Testis (tissue), 3 donors: ENCODE measurements around the gene SLC26A9. TPM values are rescaled to one million over a fixed set of nuclear protein-coding genes. Genes with fewer than 3 reads are reported as not detected.

Experiments
- DNase-seq: peaks from one replicate; pipeline ENCODE4 v3.0.0-alpha.2; 2019
- H3K27ac ChIP-seq, 2 donors: fragments of 200-600 bp; sonication (generic); one replicate each; pipeline ENCODE4 v1.5.1; 2019
- H3K27me3 ChIP-seq: fragments of 200-600 bp; sonication (generic); one replicate; pipeline ENCODE4 v1.5.1; 2019
- H3K36me3 ChIP-seq: fragments of 200-600 bp; sonication (generic); one replicate; pipeline ENCODE4 v1.5.1; 2017; ENCODE audit warnings: low read depth; ENCODE audit errors: missing control alignments
- H3K4me1 ChIP-seq: fragments of 200-600 bp; sonication (generic); one replicate; pipeline ENCODE4 v1.5.1; 2019
- H3K4me3 ChIP-seq, 2 donors: fragments of 200-600 bp; sonication (generic); one replicate each; pipeline ENCODE4 v1.5.1; 2017 to 2019
- H3K9me3 ChIP-seq: fragments of 200-600 bp; sonication (generic); one replicate; pipeline ENCODE4 v1.5.1; 2017
- CTCF ChIP-seq, 3 experiments: fragments of 450-650 bp in 2 of 3; fragments of 200-600 bp in 1 of 3; sonication (generic) in 1 of 3; IDR thresholded peaks; one replicate each; pipeline ENCODE4 v1.5.1; 2016 to 2019; ENCODE audit warnings: antibody characterized with exemption in 3 of 3, mild to moderate bottlenecking in 2 of 3, moderate library complexity in 1 of 3
- POLR2A ChIP-seq: fragments of 450-650 bp; IDR thresholded peaks from one replicate; pipeline ENCODE4 v1.6.1; 2017; ENCODE audit warnings: antibody characterized with exemption, mild to moderate bottlenecking, moderate library complexity
- WGBS, 2 donors: methylation state at CpG; one replicate each; pipeline ENCODE4 v1.1.5; 2018; 5-methylcytosine and 5-hydroxymethylcytosine counted together
- intact Hi-C: fragments of 100-400 bp; cut with DNase I; formaldehyde crosslinking; loops from one replicate; pipeline ENCODE4 v1.15.1; 2023; ENCODE audit warnings: low total_unique reads
- polyA plus RNA-seq: library from polyadenylated mRNA; stranded (reverse); fragments of 350-450 nt; fragmentation: Illumina TruSeq; extraction: RNeasy Lipid Tissue Mini Kit (QIAGEN cat#74804); gene quantifications from one replicate; pipeline ENCODE4 v1.2.3, GENCODE V29; 2014; ENCODE audit warnings: low read depth, low replicate concordance; ENCODE audit not compliant: insufficient read depth
- total RNA-seq, 2 donors: library from RNA; depleted of rRNA; stranded (reverse); fragments of >200 nt; gene quantifications; one replicate each; pipeline ENCODE4 v1.2.3, GENCODE V29; 2016

Gene SLC26A9
- total and polyA plus RNA-seq, 3 donors from 2014 or later: 0.24 to 0.43 (median 0.26) TPM

GRCh38 chr1:205944525-205944924 is 1.3 kb upstream of the SLC26A9 start:
- no peaks in the 10 kb centered on the region for H3K4me1 ChIP-seq
- DNase-seq: no peak
- no peak overlapping the region for H3K27ac ChIP-seq
- TF ChIP-seq CTCF (IDR thresholded peaks at IDR 0.05) (no peak), POLR2A (no peak)
- no peaks in the 10 kb centered on the region for H3K36me3 ChIP-seq
- H3K4me3 ChIP-seq: no peak overlapping the region
- WGBS, 2 donors: 84 to 85% methylated on average over 4 of the region's 4 CpGs
- no peaks in the 10 kb centered on the region for H3K27me3 ChIP-seq
- no peaks in the 10 kb centered on the region for H3K9me3 ChIP-seq
- intact Hi-C loops: no loop called here

- no peak overlapping the region for H3K4me3 ChIP-seq
- no peak for DNase-seq
- no peaks in the 10 kb centered on the region for H3K27me3 ChIP-seq
- intact Hi-C loops: no loop called here
- 86 to 88% methylated on average over 12 of the region's 12 CpGs for WGBS, 2 donors
- no peaks in the 10 kb centered on the region for H3K36me3 ChIP-seq
- no peak overlapping the region for H3K27ac ChIP-seq
- H3K4me1 ChIP-seq: no peaks in the 10 kb centered on the region
- no peaks in the 10 kb centered on the region for H3K9me3 ChIP-seq
- no peak for TF ChIP-seq CTCF (IDR thresholded peaks at IDR 0.05)
- TF ChIP-seq POLR2A: no peak
Observed at GRCh38 chr1:205942631-205943159, 561 bp downstream of the SLC26A9 start.

GRCh38 chr1:205940710-205941109 is 2.5 kb downstream of the SLC26A9 start:
- no peak for DNase-seq
- TF ChIP-seq POLR2A (no peak), CTCF (IDR thresholded peaks at IDR 0.05) (no peak)
- Histone ChIP-seq H3K27ac (no peak overlapping the region), H3K9me3 (no peaks in the 10 kb centered on the region), H3K4me1 (no peaks in the 10 kb centered on the region), H3K36me3 (no peaks in the 10 kb centered on the region), H3K4me3 (no peak overlapping the region), H3K27me3 (no peaks in the 10 kb centered on the region)
- intact Hi-C loops: no loop called here
- 53 to 76% methylated on average over 4 to 5 of the region's 5 CpGs for WGBS, 2 donors

GRCh38 chr1:205939690-205940330 is 3.4 kb downstream of the SLC26A9 start:
- intact Hi-C loops: no loop called here
- Histone ChIP-seq H3K36me3 (no peaks in the 10 kb centered on the region), H3K27ac (no peak overlapping the region), H3K4me3 (no peak overlapping the region), H3K27me3 (no peaks in the 10 kb centered on the region), H3K4me1 (no peaks in the 10 kb centered on the region), H3K9me3 (no peaks in the 10 kb centered on the region)
- no peak for DNase-seq
- 60 to 61% methylated on average over 7 of the region's 7 CpGs for WGBS, 2 donors
- TF ChIP-seq CTCF (IDR thresholded peaks at IDR 0.05) (no peak), POLR2A (no peak)

- WGBS, 2 donors: 88 to 93% methylated on average over 1 of the region's 1 CpG
- intact Hi-C loops: no loop called here
- TF ChIP-seq POLR2A (no peak), CTCF (IDR thresholded peaks at IDR 0.05) (no peak)
Observed at GRCh38 chr1:205938682-205939081, 4.6 kb downstream of the SLC26A9 start.

More at GRCh38 chr1:205938682-205939081, 4.6 kb downstream of the SLC26A9 start:
- H3K36me3 ChIP-seq: no peaks in the 10 kb centered on the region
- no peaks in the 10 kb centered on the region for H3K27me3 ChIP-seq
- no peak overlapping the region for H3K27ac ChIP-seq
- no peak for DNase-seq
- no peaks in the 10 kb centered on the region for H3K9me3 ChIP-seq
- H3K4me1 ChIP-seq: no peaks in the 10 kb centered on the region
- no peak overlapping the region for H3K4me3 ChIP-seq
